LNCAP (cell line): ENCODE results near the gene LRRN1.

Experiments
- TF ChIP-seq, protein P1 (sequence below): fragments of 450-650 bp; IDR thresholded peaks from 2 replicates; pipeline ENCODE4 v1.5.1; 2017; ENCODE audit warnings: mild to moderate bottlenecking

The LRRN1 gene

DNA sequence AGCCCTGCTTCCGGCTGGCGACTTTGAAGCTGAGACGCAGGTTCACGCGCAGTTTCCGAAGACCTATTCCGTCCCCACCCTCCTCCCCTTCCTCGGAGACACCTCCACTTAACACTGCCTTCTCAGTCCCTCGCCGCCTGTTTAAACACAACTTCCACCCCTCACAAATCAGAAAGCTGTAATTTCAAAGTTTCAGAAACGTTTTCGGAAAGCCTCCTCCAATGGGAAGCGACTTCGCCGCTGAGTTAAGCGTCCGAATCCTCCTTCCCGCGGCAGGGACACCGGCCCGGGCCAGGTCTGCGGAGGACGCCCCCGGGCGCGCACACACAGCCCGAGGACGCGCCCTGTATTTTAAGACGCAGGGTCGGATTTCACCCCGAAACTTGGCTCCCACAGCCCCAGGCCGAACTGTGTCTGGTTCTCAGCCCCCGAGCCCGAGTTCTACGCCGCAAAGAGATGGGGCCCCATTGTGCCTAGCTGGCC, 559 bp upstream of the LRRN1 start:
- TF ChIP-seq, protein P1, sequence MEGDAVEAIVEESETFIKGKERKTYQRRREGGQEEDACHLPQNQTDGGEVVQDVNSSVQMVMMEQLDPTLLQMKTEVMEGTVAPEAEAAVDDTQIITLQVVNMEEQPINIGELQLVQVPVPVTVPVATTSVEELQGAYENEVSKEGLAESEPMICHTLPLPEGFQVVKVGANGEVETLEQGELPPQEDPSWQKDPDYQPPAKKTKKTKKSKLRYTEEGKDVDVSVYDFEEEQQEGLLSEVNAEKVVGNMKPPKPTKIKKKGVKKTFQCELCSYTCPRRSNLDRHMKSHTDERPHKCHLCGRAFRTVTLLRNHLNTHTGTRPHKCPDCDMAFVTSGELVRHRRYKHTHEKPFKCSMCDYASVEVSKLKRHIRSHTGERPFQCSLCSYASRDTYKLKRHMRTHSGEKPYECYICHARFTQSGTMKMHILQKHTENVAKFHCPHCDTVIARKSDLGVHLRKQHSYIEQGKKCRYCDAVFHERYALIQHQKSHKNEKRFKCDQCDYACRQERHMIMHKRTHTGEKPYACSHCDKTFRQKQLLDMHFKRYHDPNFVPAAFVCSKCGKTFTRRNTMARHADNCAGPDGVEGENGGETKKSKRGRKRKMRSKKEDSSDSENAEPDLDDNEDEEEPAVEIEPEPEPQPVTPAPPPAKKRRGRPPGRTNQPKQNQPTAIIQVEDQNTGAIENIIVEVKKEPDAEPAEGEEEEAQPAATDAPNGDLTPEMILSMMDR: no peak

DNA sequence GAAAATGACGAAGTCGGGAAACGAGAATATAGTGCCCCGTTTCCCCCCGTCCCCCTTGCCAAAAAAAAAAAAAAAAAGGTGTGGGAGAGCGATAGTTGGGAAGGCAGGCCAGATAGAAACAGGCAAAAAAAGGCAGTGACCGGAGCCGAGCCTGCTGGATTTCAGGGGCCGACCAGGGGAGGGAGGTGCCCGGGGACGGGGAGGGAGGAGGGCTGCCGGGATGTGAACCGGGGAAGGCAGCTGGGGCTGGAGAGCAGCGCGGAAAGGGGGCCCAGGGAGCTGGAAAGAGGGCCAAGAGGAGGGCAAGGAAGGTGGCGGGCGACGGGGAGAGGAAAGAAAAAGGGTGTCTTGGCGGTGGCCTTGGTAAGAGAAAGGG, 837 bp downstream of the LRRN1 start:
- TF ChIP-seq, protein P1: no peak

DNA sequence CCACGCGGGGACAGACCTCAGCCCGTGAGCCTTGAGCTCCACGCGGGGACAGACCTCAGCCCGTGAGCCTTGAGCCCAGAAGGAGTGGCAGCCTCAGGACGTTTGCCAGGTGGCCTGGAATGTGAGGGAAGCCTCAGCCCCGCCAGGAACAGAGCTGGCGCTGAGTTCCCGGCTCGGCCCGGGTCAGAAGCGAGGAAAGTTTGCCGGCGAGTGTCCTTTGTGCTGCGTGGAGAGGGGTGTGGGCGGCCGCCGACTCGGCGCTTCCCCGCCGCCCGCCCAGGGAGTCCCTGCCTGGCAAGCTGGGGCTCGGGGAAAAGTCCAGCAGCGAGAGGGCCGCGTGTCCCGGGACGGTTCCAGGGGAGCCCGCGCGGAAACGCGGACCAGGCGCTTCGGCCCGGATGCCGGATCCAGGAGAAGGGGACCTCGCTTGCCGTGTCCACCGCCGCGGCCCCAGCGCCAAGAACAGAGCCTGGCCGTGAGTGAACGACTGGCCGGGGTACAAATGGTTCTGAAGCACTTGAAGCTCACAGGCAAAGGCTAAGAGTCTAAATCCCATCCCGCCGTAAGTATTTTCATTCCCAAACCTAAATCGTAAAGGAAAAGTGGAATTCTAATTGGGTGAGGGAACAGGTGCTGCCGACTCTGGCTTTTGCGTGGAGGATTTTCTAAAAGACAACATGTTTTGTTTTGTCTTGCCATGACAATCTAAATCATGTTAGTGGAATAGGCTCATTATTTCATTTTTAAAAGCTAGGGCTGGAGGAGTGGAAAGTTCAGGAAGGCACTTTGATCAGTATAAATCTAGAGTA, 1.7 kb downstream of the LRRN1 start:
- TF ChIP-seq, protein P1: no peak

DNA sequence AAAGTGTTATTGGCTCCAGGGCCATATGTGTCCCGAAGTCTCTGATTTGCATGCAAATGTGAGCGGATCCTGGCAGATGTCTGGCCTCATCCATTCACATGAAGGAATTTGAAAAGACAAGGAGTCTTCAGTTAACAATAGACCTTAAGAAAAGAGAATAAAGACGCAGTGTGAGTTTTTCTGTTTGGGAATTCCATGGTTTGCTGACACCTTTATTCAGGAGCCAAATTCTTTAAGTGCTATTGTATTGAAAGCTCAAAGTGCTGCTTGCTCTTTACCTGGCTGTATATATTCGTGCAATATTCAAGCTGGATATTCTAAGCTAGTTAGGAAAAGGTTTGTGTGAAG, 2.2 kb downstream of the LRRN1 start:
- TF ChIP-seq, protein P1: no peak

DNA sequence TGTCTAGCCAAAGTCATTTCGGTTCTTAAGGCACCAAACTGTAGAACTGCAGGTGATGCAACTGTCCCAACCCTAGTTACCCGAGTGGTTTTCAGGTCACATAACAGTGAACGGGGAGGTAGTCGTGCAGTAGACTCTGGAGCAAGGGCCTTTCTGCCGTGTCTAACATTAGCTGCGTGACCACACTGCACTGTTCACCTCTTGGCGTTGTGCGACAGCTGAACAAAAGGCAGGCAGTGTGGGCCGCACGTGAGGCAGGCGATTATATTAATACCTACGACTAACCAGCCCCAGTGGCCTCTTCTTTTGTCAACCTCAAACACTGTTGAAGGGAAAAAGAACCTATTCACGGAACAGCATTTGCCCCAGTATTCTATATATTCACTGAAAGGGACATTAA, 2.8 kb downstream of the LRRN1 start:
- TF ChIP-seq, protein P1: no peak

DNA sequence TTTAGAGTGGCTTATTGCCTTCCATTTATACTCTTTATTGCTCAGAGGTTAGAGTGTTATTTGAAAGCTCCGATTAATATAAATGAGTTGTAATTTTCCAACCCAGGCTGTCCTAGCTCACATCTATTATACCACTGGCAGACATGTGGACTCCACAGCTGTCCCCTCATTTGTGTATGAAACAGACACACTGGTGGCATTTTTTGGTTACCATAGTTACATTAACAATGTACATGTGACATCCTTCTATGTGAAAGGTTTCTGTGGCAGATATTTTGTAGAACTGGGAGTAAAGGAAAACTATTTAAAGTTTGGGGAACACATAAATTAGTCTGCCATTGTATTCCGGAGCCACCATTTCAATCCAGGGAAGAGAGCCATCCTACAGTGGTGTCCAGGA, 5.3 kb downstream of the LRRN1 start:
- TF ChIP-seq, protein P1: no peak

DNA sequence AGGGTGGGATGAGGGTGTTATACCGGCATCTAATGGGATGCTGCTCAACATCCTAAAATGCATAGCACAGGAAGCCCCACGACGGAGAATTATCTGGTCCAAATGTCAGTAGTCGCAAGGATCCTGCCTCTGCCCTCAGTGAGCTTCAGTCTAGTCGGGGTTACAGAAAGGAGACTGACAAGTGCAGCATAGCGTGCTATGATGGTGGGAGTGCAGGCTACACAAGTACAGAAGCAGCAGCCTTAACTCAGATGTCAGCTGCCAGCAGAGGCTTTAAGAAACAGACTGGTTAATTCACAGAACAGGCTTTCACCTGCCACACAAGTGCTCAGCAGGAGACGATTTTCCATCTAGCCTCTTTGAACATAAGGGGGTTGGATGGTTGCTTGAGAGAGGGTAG, 6.9 kb downstream of the LRRN1 start:
- TF ChIP-seq, protein P1: no peak

DNA sequence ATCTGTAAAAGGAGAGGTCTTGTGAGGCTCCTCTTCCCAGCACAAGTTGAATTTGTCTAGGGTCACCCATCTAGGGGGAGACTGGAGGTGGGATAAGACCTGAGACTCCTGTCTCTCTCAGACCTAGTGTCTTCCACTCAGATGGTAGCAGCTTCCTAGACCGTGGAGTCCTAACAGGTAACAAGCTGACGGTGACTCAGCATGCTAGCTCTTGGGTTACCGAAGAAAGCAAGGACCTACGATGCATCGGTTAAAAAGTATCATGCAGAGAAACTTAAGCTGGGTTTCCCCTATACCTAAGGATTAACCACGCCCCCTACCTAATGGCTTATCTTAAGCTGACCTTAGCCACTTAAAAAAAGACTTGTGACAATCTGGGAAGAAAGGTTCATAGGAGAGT, 7.6 kb downstream of the LRRN1 start:
- TF ChIP-seq, protein P1: no peak
